ENCODE data around the gene S100A5.

- TF ChIP-seq CTCF (IDR thresholded peaks at IDR 0.05 in 2 of 3, conservative IDR thresholded peaks at IDR 0.05 in 1 of 3; ENCODE audit: borderline replicate concordance in 1 of 3, insufficient read depth in 1 of 3, low read depth in 2 of 3, low read length in 2 of 3) (peak in 2 of 3 experiments; percentile 93 to 96; a peak in 4 of 6 replicates), EGR1 (IDR thresholded peaks at IDR 0.05; ENCODE audit: low read depth) (no peak), POLR2A (IDR thresholded peaks at IDR 0.05; ENCODE audit: borderline replicate concordance, extremely low read depth, insufficient read depth, insufficient read length) (no peak), JUND (IDR thresholded peaks at IDR 0.05) (no peak), POLR2AphosphoS5 (IDR thresholded peaks at IDR 0.05; ENCODE audit: low read depth, low read length) (no peak), EZH2 (IDR thresholded peaks at IDR 0.05) (no peak), SP1 (IDR thresholded peaks at IDR 0.05; ENCODE audit: low read depth) (no peak), RAD21 (IDR thresholded peaks at IDR 0.05; ENCODE audit: low read depth) (no peak), YY1 (IDR thresholded peaks at IDR 0.05; ENCODE audit: extremely low read depth, insufficient replicate concordance, low read depth, low read length) (peak; percentile 80), FOSL1 (IDR thresholded peaks at IDR 0.05; ENCODE audit: low read depth) (no peak), EZH2phosphoT487 (IDR thresholded peaks at IDR 0.05; ENCODE audit: borderline replicate concordance) (no peak), MAX (IDR thresholded peaks at IDR 0.05) (no peak)
Observed at GRCh38 chr1:153532769-153533599, 7.8 kb downstream of the S100A5 start.
